H9 (cell line): Measurements from ENCODE around the gene OLA1. TPM values are rescaled to one million over a fixed set of nuclear protein-coding genes. Genes with fewer than 3 reads are reported as not detected.

Experiments used
- DNase-seq: peaks from one replicate; pipeline ENCODE4 v3.0.0-alpha.2; 2017
- H2AFZ ChIP-seq: one replicate; pipeline ENCODE4 v1.6.1; 2013; ENCODE audit warnings: mild to moderate bottlenecking, low read length, control low read depth, moderate library complexity
- H2AK5ac ChIP-seq: 2 replicates; pipeline ENCODE4 v1.6.1; 2013; ENCODE audit warnings: low read length, control low read depth, mixed read lengths; ENCODE audit not compliant: insufficient read length
- H2BK120ac ChIP-seq: one replicate; pipeline ENCODE4 v1.6.1; 2013; ENCODE audit warnings: low read depth, mild to moderate bottlenecking, low read length, control low read depth, inconsistent platforms; ENCODE audit not compliant: poor library complexity, severe bottlenecking
- H2BK12ac ChIP-seq: 2 replicates; pipeline ENCODE4 v1.6.1; 2013; ENCODE audit warnings: low read length, control low read depth, mixed read lengths, low read depth; ENCODE audit not compliant: insufficient read length
- H2BK15ac ChIP-seq: 2 replicates; pipeline ENCODE4 v1.6.1; 2013; ENCODE audit warnings: low read depth, low read length, control low read depth
- H2BK20ac ChIP-seq: one replicate; pipeline ENCODE4 v1.6.1; 2013; ENCODE audit warnings: low read depth, mild to moderate bottlenecking, low read length, control low read depth, inconsistent platforms; ENCODE audit not compliant: poor library complexity, severe bottlenecking
- H2BK5ac ChIP-seq: 2 replicates; pipeline ENCODE4 v1.6.1; 2013; ENCODE audit warnings: low read length, control low read depth, mixed read lengths; ENCODE audit not compliant: insufficient read length
- H3K14ac ChIP-seq: 2 replicates; pipeline ENCODE4 v1.6.1; 2013; ENCODE audit warnings: low read length, control low read depth; ENCODE audit not compliant: insufficient read depth
- H3K18ac ChIP-seq: 2 replicates; pipeline ENCODE4 v1.6.1; 2013; ENCODE audit warnings: low read depth, mild to moderate bottlenecking, mixed read lengths, low read length, control low read depth; ENCODE audit not compliant: insufficient read length
- H3K23ac ChIP-seq: 2 replicates; pipeline ENCODE4 v1.6.1; 2013; ENCODE audit warnings: low read length, control low read depth, mixed read lengths, low read depth; ENCODE audit not compliant: insufficient read length
- H3K23me2 ChIP-seq: 2 replicates; pipeline ENCODE4 v1.6.1; 2013; ENCODE audit warnings: low read depth, mild to moderate bottlenecking, mixed read lengths, low read length, control low read depth; ENCODE audit not compliant: insufficient read length, poor library complexity, severe bottlenecking
- H3K27ac ChIP-seq: 2 replicates; pipeline ENCODE4 v1.5.1; 2013; ENCODE audit warnings: low read length, control low read depth, mixed read lengths, low read depth; ENCODE audit not compliant: insufficient read length
- H3K27me3 ChIP-seq: 2 replicates; pipeline ENCODE4 v1.6.1; 2013; ENCODE audit warnings: low read length, control low read depth, inconsistent platforms; ENCODE audit not compliant: insufficient read depth
- H3K4ac ChIP-seq: 2 replicates; pipeline ENCODE4 v1.6.1; 2013; ENCODE audit warnings: low read depth, mild to moderate bottlenecking, control low read depth, inconsistent platforms, low read length, moderate library complexity
- H3K4me1 ChIP-seq: 2 replicates; pipeline ENCODE4 v1.6.1; 2013; ENCODE audit warnings: low read length, control low read depth, inconsistent platforms; ENCODE audit not compliant: insufficient read depth
- H3K4me2 ChIP-seq: 2 replicates; pipeline ENCODE4 v1.6.1; 2013; ENCODE audit warnings: low read length, control low read depth, mixed read lengths; ENCODE audit not compliant: insufficient read length, insufficient read depth
- H3K56ac ChIP-seq: 2 replicates; pipeline ENCODE4 v1.6.1; 2013; ENCODE audit warnings: low read depth, mild to moderate bottlenecking, mixed read lengths, low read length, control low read depth; ENCODE audit not compliant: insufficient read length
- H3K79me1 ChIP-seq: 2 replicates; pipeline ENCODE4 v1.6.1; 2013; ENCODE audit warnings: low read depth, mild to moderate bottlenecking, moderate library complexity, low read length, control low read depth, inconsistent platforms; ENCODE audit not compliant: insufficient read depth, poor library complexity, severe bottlenecking
- H3K79me2 ChIP-seq: 2 replicates; pipeline ENCODE4 v1.6.1; 2013; ENCODE audit warnings: low read length, control low read depth, inconsistent platforms; ENCODE audit not compliant: insufficient read depth
- H3K9ac ChIP-seq: 2 replicates; pipeline ENCODE4 v1.6.1; 2013; ENCODE audit warnings: low read length, control low read depth, mixed read lengths; ENCODE audit not compliant: insufficient read length; ENCODE audit errors: extremely low read depth
- H3K9me3 ChIP-seq: one replicate; pipeline ENCODE4 v1.6.1; 2013; ENCODE audit warnings: low read depth, low read length, inconsistent platforms; ENCODE audit not compliant: control insufficient read depth
- H3T11ph ChIP-seq: one replicate; pipeline ENCODE4 v1.6.1; 2013; ENCODE audit warnings: mild to moderate bottlenecking, low read length, control low read depth, inconsistent platforms
- H4K20me1 ChIP-seq: one replicate; pipeline ENCODE4 v1.6.1; 2013; ENCODE audit not compliant: control insufficient read depth, insufficient read length, insufficient read depth
- H4K5ac ChIP-seq: 2 replicates; pipeline ENCODE4 v1.6.1; 2013; ENCODE audit warnings: low read depth, mild to moderate bottlenecking, mixed read lengths, low read length, control low read depth; ENCODE audit not compliant: insufficient read length
- H4K8ac ChIP-seq: replicated peaks from 2 replicates; pipeline ENCODE4 v1.6.1; 2013; ENCODE audit warnings: low read length, control low read depth, mixed read lengths, low read depth; ENCODE audit not compliant: insufficient read length
- H4K91ac ChIP-seq: 2 replicates; pipeline ENCODE4 v1.6.1; 2013; ENCODE audit warnings: low read depth, mild to moderate bottlenecking, moderate library complexity, mixed read lengths, low read length, control low read depth; ENCODE audit not compliant: insufficient read length
- H3K27ac Mint-ChIP-seq, 3 experiments: 2 replicates in 2 of 3; 3 replicates in 1 of 3; pipeline ENCODE4 v1.8.0; 2020 to 2021; ENCODE audit warnings: mixed read lengths in 3 of 3, mild to moderate bottlenecking in 1 of 3, moderate library complexity in 1 of 3
- H3K27me3 Mint-ChIP-seq: 2 replicates; pipeline ENCODE4 v1.8.0; 2021; ENCODE audit warnings: low read depth, mild to moderate bottlenecking, moderate library complexity, mixed read lengths
- H3K36me3 Mint-ChIP-seq, 3 experiments: 2 replicates in 2 of 3; 3 replicates in 1 of 3; pipeline ENCODE4 v1.8.0; 2020 to 2021; ENCODE audit warnings: low read depth in 3 of 3, mixed read lengths in 3 of 3; ENCODE audit not compliant: insufficient read depth in 1 of 3
- H3K4me1 Mint-ChIP-seq, 2 experiments: 2 replicates each; pipeline ENCODE4 v1.8.0; 2020; ENCODE audit warnings: mixed read lengths in 2 of 2
- H3K4me3 Mint-ChIP-seq, 2 experiments: 2 replicates in 1 of 2; 3 replicates in 1 of 2; pipeline ENCODE4 v1.8.0; 2020 to 2021; ENCODE audit warnings: mild to moderate bottlenecking in 2 of 2, mixed read lengths in 2 of 2, moderate library complexity in 1 of 2
- H3K9me3 Mint-ChIP-seq, 2 experiments: 2 replicates in 1 of 2; 3 replicates in 1 of 2; pipeline ENCODE4 v1.8.0; 2020; ENCODE audit warnings: mild to moderate bottlenecking in 2 of 2, mixed read lengths in 2 of 2, moderate library complexity in 1 of 2
- WGBS: extraction: QIAGEN DNeasy Blood & Tissue Kit; methylation state at CpG from one replicate; pipeline ENCODE4 v1.1.7; 2013; ENCODE audit warnings: missing lambda C conversion rate, low lambda C conversion rate, mixed read lengths; ENCODE audit not compliant: insufficient read length; ENCODE audit errors: extremely low coverage; 5-methylcytosine and 5-hydroxymethylcytosine counted together
- total RNA-seq: library from RNA; stranded (reverse); gene quantifications from 2 replicates; pipeline ENCODE4 v1.2.1, GENCODE V29; 2021
- TF ChIP-seq, protein P1 (sequence below): fragments of 200-600 bp; sonication (generic); conservative IDR thresholded peaks from 3 replicates; pipeline ENCODE4 v1.8.0; 2021; ENCODE audit warnings: antibody characterized with exemption, mild to moderate bottlenecking

The OLA1 gene
- total RNA-seq, 1 experiment from 2014 or later: 133 TPM

DNA sequence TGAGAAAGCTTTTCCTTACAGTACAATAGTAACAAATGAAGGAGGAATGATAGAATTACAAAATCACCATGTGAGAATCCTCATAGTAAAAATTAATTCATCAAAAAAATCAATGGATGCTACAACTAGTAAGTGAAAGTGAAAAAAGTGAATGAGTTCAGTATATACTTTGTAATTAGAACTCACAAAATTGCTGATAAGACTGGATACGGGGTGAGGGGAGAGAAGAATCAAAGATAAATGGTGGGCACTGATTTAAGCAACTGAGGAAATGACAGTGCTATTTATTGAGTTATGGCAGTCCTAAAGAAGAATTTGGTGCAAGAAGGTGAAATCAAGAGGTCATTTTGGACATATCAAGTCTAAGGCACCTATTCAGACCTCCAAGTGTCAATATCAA, 20.6 kb downstream of the OLA1 start:
- H3K9me3 ChIP-seq: no peaks in the 10 kb centered on the region
- no CpG with 5 or more reads among the region's 1 CpG for WGBS

More for the DNA sequence above, 20.6 kb downstream of the OLA1 start:
- H3T11ph ChIP-seq: no peak overlapping the region
- H3K9ac ChIP-seq: no peak overlapping the region
- H2BK15ac ChIP-seq: no peak overlapping the region
- H4K5ac ChIP-seq: no peak overlapping the region
- no peak overlapping the region for H4K91ac ChIP-seq
- H3K27me3 ChIP-seq: no peaks in the 10 kb centered on the region
- no peak for DNase-seq
- H3K79me2 ChIP-seq: no peaks in the 10 kb centered on the region
- Mint-ChIP-seq H3K36me3 (peaks cover 18 to 43% (median 39%) of the 10 kb centered on the region in 3 experiments), H3K4me3 (no peak overlapping the region), H3K27ac (no peak overlapping the region), H3K4me1 (0 out of 4 replicates have a peak, but pooled peaks cover 0 to 2% of the 10 kb centered on the region in 2 experiments), H3K9me3 (no peaks in the 10 kb centered on the region), H3K27me3 (no peaks in the 10 kb centered on the region)
- H2BK12ac ChIP-seq: no peak overlapping the region
- H4K20me1 ChIP-seq: no peaks in the 10 kb centered on the region
- TF ChIP-seq, protein P1, sequence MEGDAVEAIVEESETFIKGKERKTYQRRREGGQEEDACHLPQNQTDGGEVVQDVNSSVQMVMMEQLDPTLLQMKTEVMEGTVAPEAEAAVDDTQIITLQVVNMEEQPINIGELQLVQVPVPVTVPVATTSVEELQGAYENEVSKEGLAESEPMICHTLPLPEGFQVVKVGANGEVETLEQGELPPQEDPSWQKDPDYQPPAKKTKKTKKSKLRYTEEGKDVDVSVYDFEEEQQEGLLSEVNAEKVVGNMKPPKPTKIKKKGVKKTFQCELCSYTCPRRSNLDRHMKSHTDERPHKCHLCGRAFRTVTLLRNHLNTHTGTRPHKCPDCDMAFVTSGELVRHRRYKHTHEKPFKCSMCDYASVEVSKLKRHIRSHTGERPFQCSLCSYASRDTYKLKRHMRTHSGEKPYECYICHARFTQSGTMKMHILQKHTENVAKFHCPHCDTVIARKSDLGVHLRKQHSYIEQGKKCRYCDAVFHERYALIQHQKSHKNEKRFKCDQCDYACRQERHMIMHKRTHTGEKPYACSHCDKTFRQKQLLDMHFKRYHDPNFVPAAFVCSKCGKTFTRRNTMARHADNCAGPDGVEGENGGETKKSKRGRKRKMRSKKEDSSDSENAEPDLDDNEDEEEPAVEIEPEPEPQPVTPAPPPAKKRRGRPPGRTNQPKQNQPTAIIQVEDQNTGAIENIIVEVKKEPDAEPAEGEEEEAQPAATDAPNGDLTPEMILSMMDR: no peak
- H3K27ac ChIP-seq: no peak overlapping the region
- no peak overlapping the region for H2BK120ac ChIP-seq
- no peak overlapping the region for H4K8ac ChIP-seq
- H3K14ac ChIP-seq: no peak overlapping the region
- no peak overlapping the region for H3K23ac ChIP-seq
- no peaks in the 10 kb centered on the region for H3K79me1 ChIP-seq
- no peak overlapping the region for H2BK5ac ChIP-seq
- H2AK5ac ChIP-seq: no peak overlapping the region
- H3K23me2 ChIP-seq: no peaks in the 10 kb centered on the region
- H3K4me2 ChIP-seq: no peak overlapping the region
- no peaks in the 10 kb centered on the region for H3K4me1 ChIP-seq
- H2BK20ac ChIP-seq: no peak overlapping the region
- no peak overlapping the region for H3K18ac ChIP-seq
- no peak overlapping the region for H2AFZ ChIP-seq
- H3K4ac ChIP-seq: no peak overlapping the region
- no peak overlapping the region for H3K56ac ChIP-seq
